HepG2 (cell line): ENCODE results near the gene PCSK6.

ENCODE experiments used
- ATM ChIP-seq: fragments of 450-650 bp; IDR thresholded peaks from 2 replicates; pipeline ENCODE4 v1.7.1; 2017; ENCODE audit warnings: mild to moderate bottlenecking, borderline replicate concordance
- CREM ChIP-seq, 2 experiments: sonication (generic) in 1 of 2; formaldehyde crosslinking in 1 of 2; IDR thresholded peaks; 2 replicates each; pipeline versions ENCODE4 v1.4.0 to v1.6.1; 2016 to 2020; ENCODE audit warnings: antibody characterized with exemption in 1 of 2, mild to moderate bottlenecking in 1 of 2, missing genetic modification reagents in 1 of 2
- POLR2AphosphoS2 ChIP-seq: IDR thresholded peaks from 2 replicates; pipeline ENCODE4 v1.6.1; 2011; ENCODE audit warnings: low read depth, low read length, improper control_type of control experiment
- SNRNP70 ChIP-seq: fragments of 200-400 bp; formaldehyde crosslinking; IDR thresholded peaks from 2 replicates; pipeline ENCODE4 v1.6.1; 2017; ENCODE audit warnings: mild to moderate bottlenecking, low read depth, low read length, moderate library complexity
- ZFY ChIP-seq: sonication (generic); formaldehyde crosslinking; IDR thresholded peaks from 2 replicates; pipeline ENCODE4 v1.4.0; 2020; ENCODE audit warnings: missing genetic modification reagents
- ZNF24 ChIP-seq: fragments of 450-650 bp; IDR thresholded peaks from 2 replicates; pipeline ENCODE4 v1.6.1; 2017; ENCODE audit warnings: antibody characterized with exemption, mild to moderate bottlenecking
- ZNF292 ChIP-seq: sonication (generic); formaldehyde crosslinking; IDR thresholded peaks from 2 replicates; pipeline ENCODE4 v1.8.1; 2022; ENCODE audit warnings: mild to moderate bottlenecking, low read depth, missing genetic modification reagents, borderline replicate concordance
- ZSCAN12 ChIP-seq: sonication (generic); formaldehyde crosslinking; IDR thresholded peaks from 2 replicates; pipeline ENCODE4 v1.9.0; 2021; ENCODE audit warnings: mild to moderate bottlenecking, missing genetic modification reagents
- TF ChIP-seq, protein P1 (sequence below): sonication (generic); formaldehyde crosslinking; IDR thresholded peaks from 2 replicates; pipeline ENCODE4 v1.5.0; 2020; ENCODE audit warnings: mild to moderate bottlenecking, missing genetic modification reagents, moderate library complexity
- TF ChIP-seq, protein P2 (sequence below): sonication (generic); formaldehyde crosslinking; IDR thresholded peaks from 2 replicates; pipeline ENCODE4 v1.4.0; 2020; ENCODE audit warnings: missing genetic modification reagents

DNA sequence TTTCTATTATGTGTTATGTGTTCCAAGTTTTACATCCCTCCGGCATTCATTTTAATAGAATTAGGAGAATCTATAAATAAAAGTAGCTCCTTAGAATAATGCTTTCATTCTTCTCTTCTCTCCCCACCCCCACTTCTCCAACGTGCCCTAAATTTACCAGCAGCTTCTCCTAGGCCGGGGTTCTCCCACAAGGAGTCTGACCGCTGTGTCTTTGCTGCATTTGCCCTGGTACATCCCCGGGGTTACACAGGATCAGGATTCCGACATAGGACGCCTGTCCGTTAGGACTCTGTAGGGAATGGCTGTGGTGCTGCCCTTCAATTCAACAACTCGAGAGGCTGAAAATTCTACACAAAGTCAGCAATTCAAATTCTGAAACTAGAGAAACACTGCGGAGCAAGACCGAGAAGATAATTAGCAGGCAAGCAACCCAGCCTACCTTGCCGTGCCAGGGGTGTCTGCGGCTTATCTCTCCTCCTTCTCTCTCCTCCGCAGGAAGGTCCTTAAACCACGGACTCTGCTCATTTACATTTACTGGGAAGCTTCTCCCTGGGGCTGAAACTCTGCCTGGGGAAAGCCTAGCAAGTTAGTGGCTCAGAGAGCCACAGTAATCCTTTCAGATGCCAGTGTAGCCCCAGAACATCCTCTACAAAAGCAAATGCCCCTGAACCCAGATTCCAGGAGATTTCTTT is 18.8 kb downstream of the PCSK6 start:
- TF ChIP-seq SNRNP70, result no peak
- no peak for TF ChIP-seq POLR2AphosphoS2
- TF ChIP-seq ATM, result no peak
- no peak for TF ChIP-seq ZNF292
- TF ChIP-seq ZSCAN12 (CRISPR knock-in tag), result no peak
- no peak for TF ChIP-seq ZFY (CRISPR knock-in tag)
- no peak for TF ChIP-seq ZNF24
- no peak for TF ChIP-seq CREM (IDR thresholded peaks at IDR 0.05)
- TF ChIP-seq CREM (CRISPR knock-in tag; IDR thresholded peaks at IDR 0.05), result no peak
- TF ChIP-seq, protein P1, sequence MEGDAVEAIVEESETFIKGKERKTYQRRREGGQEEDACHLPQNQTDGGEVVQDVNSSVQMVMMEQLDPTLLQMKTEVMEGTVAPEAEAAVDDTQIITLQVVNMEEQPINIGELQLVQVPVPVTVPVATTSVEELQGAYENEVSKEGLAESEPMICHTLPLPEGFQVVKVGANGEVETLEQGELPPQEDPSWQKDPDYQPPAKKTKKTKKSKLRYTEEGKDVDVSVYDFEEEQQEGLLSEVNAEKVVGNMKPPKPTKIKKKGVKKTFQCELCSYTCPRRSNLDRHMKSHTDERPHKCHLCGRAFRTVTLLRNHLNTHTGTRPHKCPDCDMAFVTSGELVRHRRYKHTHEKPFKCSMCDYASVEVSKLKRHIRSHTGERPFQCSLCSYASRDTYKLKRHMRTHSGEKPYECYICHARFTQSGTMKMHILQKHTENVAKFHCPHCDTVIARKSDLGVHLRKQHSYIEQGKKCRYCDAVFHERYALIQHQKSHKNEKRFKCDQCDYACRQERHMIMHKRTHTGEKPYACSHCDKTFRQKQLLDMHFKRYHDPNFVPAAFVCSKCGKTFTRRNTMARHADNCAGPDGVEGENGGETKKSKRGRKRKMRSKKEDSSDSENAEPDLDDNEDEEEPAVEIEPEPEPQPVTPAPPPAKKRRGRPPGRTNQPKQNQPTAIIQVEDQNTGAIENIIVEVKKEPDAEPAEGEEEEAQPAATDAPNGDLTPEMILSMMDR (CRISPR knock-in tag), result no peak
- TF ChIP-seq, protein P2, sequence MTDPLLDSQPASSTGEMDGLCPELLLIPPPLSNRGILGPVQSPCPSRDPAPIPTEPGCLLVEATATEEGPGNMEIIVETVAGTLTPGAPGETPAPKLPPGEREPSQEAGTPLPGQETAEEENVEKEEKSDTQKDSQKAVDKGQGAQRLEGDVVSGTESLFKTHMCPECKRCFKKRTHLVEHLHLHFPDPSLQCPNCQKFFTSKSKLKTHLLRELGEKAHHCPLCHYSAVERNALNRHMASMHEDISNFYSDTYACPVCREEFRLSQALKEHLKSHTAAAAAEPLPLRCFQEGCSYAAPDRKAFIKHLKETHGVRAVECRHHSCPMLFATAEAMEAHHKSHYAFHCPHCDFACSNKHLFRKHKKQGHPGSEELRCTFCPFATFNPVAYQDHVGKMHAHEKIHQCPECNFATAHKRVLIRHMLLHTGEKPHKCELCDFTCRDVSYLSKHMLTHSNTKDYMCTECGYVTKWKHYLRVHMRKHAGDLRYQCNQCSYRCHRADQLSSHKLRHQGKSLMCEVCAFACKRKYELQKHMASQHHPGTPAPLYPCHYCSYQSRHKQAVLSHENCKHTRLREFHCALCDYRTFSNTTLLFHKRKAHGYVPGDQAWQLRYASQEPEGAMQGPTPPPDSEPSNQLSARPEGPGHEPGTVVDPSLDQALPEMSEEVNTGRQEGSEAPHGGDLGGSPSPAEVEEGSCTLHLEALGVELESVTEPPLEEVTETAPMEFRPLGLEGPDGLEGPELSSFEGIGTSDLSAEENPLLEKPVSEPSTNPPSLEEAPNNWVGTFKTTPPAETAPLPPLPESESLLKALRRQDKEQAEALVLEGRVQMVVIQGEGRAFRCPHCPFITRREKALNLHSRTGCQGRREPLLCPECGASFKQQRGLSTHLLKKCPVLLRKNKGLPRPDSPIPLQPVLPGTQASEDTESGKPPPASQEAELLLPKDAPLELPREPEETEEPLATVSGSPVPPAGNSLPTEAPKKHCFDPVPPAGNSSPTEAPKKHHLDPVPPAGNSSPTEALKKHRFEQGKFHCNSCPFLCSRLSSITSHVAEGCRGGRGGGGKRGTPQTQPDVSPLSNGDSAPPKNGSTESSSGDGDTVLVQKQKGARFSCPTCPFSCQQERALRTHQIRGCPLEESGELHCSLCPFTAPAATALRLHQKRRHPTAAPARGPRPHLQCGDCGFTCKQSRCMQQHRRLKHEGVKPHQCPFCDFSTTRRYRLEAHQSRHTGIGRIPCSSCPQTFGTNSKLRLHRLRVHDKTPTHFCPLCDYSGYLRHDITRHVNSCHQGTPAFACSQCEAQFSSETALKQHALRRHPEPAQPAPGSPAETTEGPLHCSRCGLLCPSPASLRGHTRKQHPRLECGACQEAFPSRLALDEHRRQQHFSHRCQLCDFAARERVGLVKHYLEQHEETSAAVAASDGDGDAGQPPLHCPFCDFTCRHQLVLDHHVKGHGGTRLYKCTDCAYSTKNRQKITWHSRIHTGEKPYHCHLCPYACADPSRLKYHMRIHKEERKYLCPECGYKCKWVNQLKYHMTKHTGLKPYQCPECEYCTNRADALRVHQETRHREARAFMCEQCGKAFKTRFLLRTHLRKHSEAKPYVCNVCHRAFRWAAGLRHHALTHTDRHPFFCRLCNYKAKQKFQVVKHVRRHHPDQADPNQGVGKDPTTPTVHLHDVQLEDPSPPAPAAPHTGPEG (CRISPR knock-in tag), result no peak
